Aorta (tissue), 5 donors: ENCODE data around the gene SCAMP5. TPM values are rescaled to one million over a fixed set of nuclear protein-coding genes. Genes with fewer than 3 reads are reported as not detected.

Experiments used
- ATAC-seq: fragments of 200-7000 bp; cut with Tn5 transposase; one replicate; pipeline ENCODE4 v1.9.1; 2022; ENCODE audit warnings: moderate library complexity; ENCODE audit not compliant: low FRiP score
- DNase-seq, 2 donors: peaks; one replicate each; pipeline ENCODE4 v3.0.0-alpha.2; 2020
- H3K27ac ChIP-seq, 2 donors: one replicate each; pipeline ENCODE4 v1.5.1; 2013; ENCODE audit warnings: low read length in 2 of 2, mild to moderate bottlenecking in 2 of 2, moderate library complexity in 2 of 2, control low read depth in 1 of 2, inconsistent platforms in 1 of 2, low read depth in 1 of 2
- H3K27me3 ChIP-seq, 2 donors: one replicate each; pipeline ENCODE4 v1.6.1; 2013; ENCODE audit warnings: control low read depth in 1 of 2, low read length in 1 of 2, mild to moderate bottlenecking in 1 of 2, moderate library complexity in 1 of 2; ENCODE audit not compliant: insufficient read depth in 2 of 2, control insufficient read depth in 1 of 2
- H3K36me3 ChIP-seq, 2 donors: one replicate each; pipeline ENCODE4 v1.6.1; 2013; ENCODE audit warnings: control low read depth in 1 of 2, low read length in 1 of 2, mild to moderate bottlenecking in 1 of 2; ENCODE audit not compliant: insufficient read depth in 2 of 2, control insufficient read depth in 1 of 2
- H3K4me1 ChIP-seq, 2 donors: one replicate each; pipeline ENCODE4 v1.6.1; 2013; ENCODE audit warnings: low read length in 2 of 2, control low read depth in 1 of 2, mild to moderate bottlenecking in 1 of 2, moderate library complexity in 1 of 2; ENCODE audit not compliant: insufficient read depth in 2 of 2, control insufficient read depth in 1 of 2
- H3K4me3 ChIP-seq, 2 donors: one replicate each; pipeline ENCODE4 v1.5.1; 2013; ENCODE audit warnings: low read length in 2 of 2, control low read depth in 1 of 2, mild to moderate bottlenecking in 1 of 2
- H3K9me3 ChIP-seq: one replicate; pipeline ENCODE4 v1.6.1; 2013; ENCODE audit warnings: mild to moderate bottlenecking, low read length; ENCODE audit not compliant: control insufficient read depth
- WGBS, 2 donors: extraction: QIAGEN DNeasy Blood & Tissue Kit; methylation state at CpG; one replicate each; pipeline ENCODE4 v1.1.7; 2013; 5-methylcytosine and 5-hydroxymethylcytosine counted together
- intact Hi-C, 2 donors: fragments of 100-400 bp; cut with DNase I; formaldehyde crosslinking; loops; one replicate each; pipeline versions ENCODE4 v1.14.2 to v1.15.0; 2022
- polyA plus RNA-seq, 2 donors: library from polyadenylated mRNA; stranded (reverse); fragments of 200-250 nt; gene quantifications; one replicate each; pipeline ENCODE4 v1.2.3, GENCODE V29; 2013
- total RNA-seq, 2 donors: library from RNA; stranded (reverse); fragmentation: NEBNext Ultra II Directional; extraction: Animal tissue kit (Norgen Biotek cat#: 25700); gene quantifications; one replicate each; pipeline ENCODE4 v1.2.1, GENCODE V29; 2021
- donor health status: healthy with polysubstance abuse.
- donor health status: Bipolar disorder and iron deficiency.
- donor health status: DM: no; HTN: no; CAD: no.
- donor health status: DM: no; HTN: no; CAD: no.
- donor health status: DM: yes; HTN: yes; CAD: no.

The SCAMP5 gene
- total and polyA plus RNA-seq, 4 donors: 0.64 to 9.4 (median 4.7) TPM

DNA sequence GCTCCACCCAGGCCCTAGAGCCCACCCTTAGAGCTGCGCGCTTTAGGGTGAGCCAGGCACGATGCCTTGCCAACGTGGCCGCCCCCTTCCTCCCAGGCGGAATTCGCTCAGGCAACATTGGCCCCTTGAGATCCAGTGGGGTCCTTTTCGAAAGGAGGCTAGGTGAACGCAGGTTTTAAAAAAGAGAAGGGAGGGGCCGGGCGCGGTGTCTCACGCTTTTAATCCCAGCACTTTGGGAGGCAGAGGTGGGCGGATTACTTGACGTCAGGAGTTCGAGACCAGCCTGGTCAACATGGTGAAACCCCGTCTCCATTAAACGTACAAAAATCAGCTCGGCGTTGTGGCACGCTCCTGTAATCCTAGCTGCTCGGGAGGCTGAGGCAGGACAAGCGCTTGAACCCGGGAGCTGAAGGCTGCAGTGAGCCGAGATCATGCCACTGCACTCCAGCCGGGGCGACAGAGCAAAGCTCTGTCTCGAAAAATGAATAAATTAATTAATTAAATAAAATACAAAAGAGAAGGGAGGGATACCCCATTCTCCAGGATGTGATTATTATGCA lies 37.8 kb upstream of the SCAMP5 start:
- 4% methylated on average over 28 of the region's 28 CpGs for WGBS, 2 donors
- Histone ChIP-seq H3K27ac (peak overlapping the region in 1 of 2 donors; percentile 82), H3K27me3 (no peaks in the 10 kb centered on the region), H3K9me3 (no peaks in the 10 kb centered on the region), H3K4me3 (peak overlapping the region; percentile 36 to 37), H3K4me1 (no peaks in the 10 kb centered on the region), H3K36me3 (no peaks in the 10 kb centered on the region)
- intact Hi-C loops: loop anchor here (2.0 to 10.0 kb wide), 3 partner anchors 37 to 323 kb away; partner anchors contain the start of genes C15orf39 (in 1 of the 2) and SCAMP5 (in 1 of the 2)
- DNase-seq: no peak
- no peak for ATAC-seq

DNA sequence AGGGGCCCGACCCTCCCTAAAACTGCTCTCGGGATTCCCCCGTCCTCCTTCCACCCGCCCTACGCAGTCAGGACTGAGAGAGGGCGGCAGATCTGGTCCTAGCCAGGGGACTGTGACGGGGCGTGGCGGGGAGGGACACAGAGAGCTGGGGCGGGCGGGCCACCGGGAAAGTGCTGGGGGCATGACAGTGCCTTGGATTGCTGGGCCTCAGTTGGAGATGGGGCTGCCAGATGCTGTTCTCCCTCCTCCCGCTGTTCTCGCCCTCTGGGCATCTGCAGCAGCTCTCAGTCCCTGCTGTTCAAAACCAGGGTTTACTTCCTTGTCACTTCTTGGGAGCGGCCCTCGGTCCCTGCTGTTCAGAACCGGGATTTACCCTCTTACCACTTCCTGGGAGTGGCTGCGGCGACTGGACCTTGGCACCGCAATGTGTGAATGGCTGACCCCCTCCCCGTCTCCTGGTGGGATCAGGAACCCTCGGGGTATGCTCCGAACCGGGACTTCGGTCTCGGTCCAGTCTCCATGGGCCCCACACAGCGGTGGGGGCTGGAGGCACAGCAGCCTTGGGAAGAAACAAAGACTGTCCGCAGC lies 36.9 kb upstream of the SCAMP5 start:
- WGBS, 2 donors: 1% methylated on average over 25 to 28 of the region's 28 CpGs
- H3K9me3 ChIP-seq: no peaks in the 10 kb centered on the region
- intact Hi-C loops: loop anchor here (2.0 to 10.0 kb wide), 3 partner anchors 36 to 324 kb away; partner anchors contain the start of genes C15orf39 (in 1 of the 2) and SCAMP5 (in 1 of the 2)
- peak overlapping the region; percentile 6 to 57 for H3K4me3 ChIP-seq
- H3K27me3 ChIP-seq: no peaks in the 10 kb centered on the region
- H3K36me3 ChIP-seq: no peaks in the 10 kb centered on the region
- no peaks in the 10 kb centered on the region for H3K4me1 ChIP-seq
- ATAC-seq (peak; percentile 62), DNase-seq (peak; percentile 81 to 85)
- H3K27ac ChIP-seq: no peak overlapping the region

DNA sequence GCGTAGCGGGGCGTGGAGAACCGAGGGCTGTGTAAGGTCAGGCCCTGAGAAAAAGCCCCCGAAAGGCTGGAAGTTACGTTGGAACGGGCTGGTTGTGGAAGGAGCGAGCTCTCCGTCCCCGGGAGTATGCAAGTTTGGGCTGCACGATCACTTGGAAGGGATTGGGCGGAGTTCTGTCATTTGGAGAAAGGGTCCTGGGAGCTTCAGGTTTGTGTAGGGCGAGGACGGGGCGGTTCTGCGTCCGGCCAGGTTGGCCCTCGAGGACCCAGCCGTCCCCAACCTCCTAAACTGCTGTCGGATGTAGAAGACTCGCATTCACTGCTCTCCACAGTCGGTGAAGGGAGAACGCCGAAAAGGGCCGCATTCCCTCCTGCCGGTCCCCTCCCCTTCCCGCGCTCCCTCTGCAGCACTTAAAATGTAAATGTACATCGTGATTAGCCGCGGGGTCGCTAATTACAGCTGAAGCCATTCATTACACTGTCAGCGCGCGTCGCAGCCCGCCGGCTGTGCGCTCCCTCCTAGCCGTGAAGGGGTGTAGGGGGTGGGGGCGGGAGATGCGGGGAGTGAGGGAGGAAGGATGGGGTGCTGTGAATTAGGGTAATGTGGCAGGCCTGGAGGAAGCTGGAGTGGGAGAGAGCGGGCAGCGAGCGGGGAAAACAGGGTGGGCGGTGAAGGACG lies 36.3 kb upstream of the SCAMP5 start:
- intact Hi-C loops: loop anchor here (2.0 to 10.0 kb wide), 3 partner anchors 36 to 324 kb away; partner anchors contain the start of genes C15orf39 (in 1 of the 2) and SCAMP5 (in 1 of the 2)
- DNase-seq (no peak), ATAC-seq (no peak)
- H3K27me3 ChIP-seq: no peaks in the 10 kb centered on the region
- no peaks in the 10 kb centered on the region for H3K9me3 ChIP-seq
- peak overlapping the region in 1 of 2 donors; percentile 57 for H3K4me3 ChIP-seq
- 2% methylated on average over 47 of the region's 47 CpGs for WGBS, 2 donors
- no peaks in the 10 kb centered on the region for H3K36me3 ChIP-seq
- H3K4me1 ChIP-seq: no peaks in the 10 kb centered on the region
- no peak overlapping the region for H3K27ac ChIP-seq

GRCh38 chr15:74959586-74959939 lies 35.8 kb upstream of the SCAMP5 start:
- Histone ChIP-seq H3K4me1 (no peaks in the 10 kb centered on the region), H3K27ac (no peak overlapping the region), H3K9me3 (no peaks in the 10 kb centered on the region), H3K36me3 (no peaks in the 10 kb centered on the region), H3K27me3 (no peaks in the 10 kb centered on the region), H3K4me3 (peak overlapping the region in 1 of 2 donors; percentile 57)
- 12 to 15% methylated on average over 8 of the region's 8 CpGs for WGBS, 2 donors
- intact Hi-C loops: loop anchor here (2.0 to 10.0 kb wide), 3 partner anchors 35 to 325 kb away; partner anchors contain the start of genes C15orf39 (in 1 of the 2) and SCAMP5 (in 1 of the 2)
- no peak for ATAC-seq
- no peak for DNase-seq

GRCh38 chr15:74960286-74960685 lies 35.1 kb upstream of the SCAMP5 start:
- no peak overlapping the region for H3K4me3 ChIP-seq
- intact Hi-C loops: no loop called here
- H3K27ac ChIP-seq: no peak overlapping the region
- ATAC-seq: no peak
- H3K27me3 ChIP-seq: no peaks in the 10 kb centered on the region
- no peaks in the 10 kb centered on the region for H3K9me3 ChIP-seq
- no peak for DNase-seq
- WGBS, 2 donors: 81 to 85% methylated on average over 1 of the region's 1 CpG
- no peaks in the 10 kb centered on the region for H3K4me1 ChIP-seq
- no peaks in the 10 kb centered on the region for H3K36me3 ChIP-seq

- DNase-seq (no peak), ATAC-seq (no peak)
- no peak overlapping the region for H3K27ac ChIP-seq
- no peaks in the 10 kb centered on the region for H3K4me1 ChIP-seq
- 45 to 52% methylated on average over 3 of the region's 3 CpGs for whole genome bisulfite sequencing, 2 donors
- intact Hi-C loops: no loop called here
- no peak overlapping the region for H3K4me3 ChIP-seq
- no peaks in the 10 kb centered on the region for H3K9me3 ChIP-seq
- H3K36me3 ChIP-seq: no peaks in the 10 kb centered on the region
- H3K27me3 ChIP-seq: no peaks in the 10 kb centered on the region
These were observed 34.3 kb upstream of the SCAMP5 start for GRCh38 chr15:74960995-74961588.

DNA sequence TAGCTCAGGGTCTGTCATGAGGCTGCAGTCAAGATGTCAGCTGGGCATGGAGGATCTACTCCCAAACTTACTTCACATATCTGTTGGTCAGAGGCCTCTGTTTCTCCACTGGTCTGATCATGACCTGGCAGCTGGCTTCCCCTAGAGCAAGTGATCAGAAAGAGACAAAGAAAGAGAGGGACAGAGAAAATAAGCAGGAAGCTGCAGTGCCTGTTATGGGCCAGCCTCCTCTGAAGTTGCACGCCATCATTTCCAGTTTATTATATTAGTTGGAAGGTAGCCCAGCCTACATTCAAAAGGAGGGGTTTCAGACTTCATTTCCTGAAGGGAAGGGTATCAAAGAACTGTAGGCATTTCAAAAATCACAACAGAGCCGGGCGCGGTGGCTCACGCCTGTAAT lies 33.7 kb upstream of the SCAMP5 start:
- no peak overlapping the region for H3K27ac ChIP-seq
- no peak overlapping the region for H3K4me3 ChIP-seq
- H3K27me3 ChIP-seq: no peaks in the 10 kb centered on the region
- H3K36me3 ChIP-seq: no peaks in the 10 kb centered on the region
- DNase-seq (no peak), ATAC-seq (no peak)
- no peaks in the 10 kb centered on the region for H3K4me1 ChIP-seq
- 66 to 71% methylated on average over 5 of the region's 5 CpGs for WGBS, 2 donors
- H3K9me3 ChIP-seq: no peaks in the 10 kb centered on the region
- intact Hi-C loops: no loop called here

DNA sequence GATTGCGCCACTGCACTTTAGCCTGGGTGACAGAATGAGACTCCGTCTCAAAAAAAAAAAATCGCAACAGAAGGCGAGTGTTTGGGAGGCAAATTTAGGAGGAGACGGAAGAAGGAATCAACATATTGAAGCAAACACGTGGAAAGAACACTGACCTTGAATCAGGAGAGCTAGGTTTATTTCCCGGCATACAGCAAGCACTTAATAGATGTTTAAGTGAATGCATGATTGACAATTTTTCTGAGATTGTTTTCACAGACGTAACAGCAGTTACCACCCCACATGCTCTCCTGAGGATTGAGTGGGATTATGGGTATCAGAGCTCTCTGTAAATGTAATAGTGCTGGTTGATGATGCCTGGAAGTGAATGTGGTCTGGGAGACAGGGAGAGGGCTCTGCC lies 33.1 kb upstream of the SCAMP5 start:
- intact Hi-C loops: no loop called here
- Histone ChIP-seq H3K9me3 (no peaks in the 10 kb centered on the region), H3K36me3 (no peaks in the 10 kb centered on the region), H3K27me3 (no peaks in the 10 kb centered on the region), H3K27ac (no peak overlapping the region), H3K4me1 (no peaks in the 10 kb centered on the region), H3K4me3 (no peak overlapping the region)
- ATAC-seq (no peak), DNase-seq (no peak)
- WGBS, 2 donors: 85 to 86% methylated on average over 8 of the region's 8 CpGs
